Liver (tissue), 9 donors: ENCODE results near the gene GTF2E1. TPM values are rescaled to one million over a fixed set of nuclear protein-coding genes. Genes with fewer than 3 reads are reported as not detected.
A peak's percentile ranks its signal among the peaks of the same experiment; 100 is the strongest.

ENCODE experiments used
- DNase-seq: peaks from one replicate; pipeline ENCODE4 v3.0.0-alpha.2; 2017; ENCODE audit warnings: low spot score
- H3K27ac ChIP-seq, 2 donors: one replicate each; pipeline ENCODE4 v1.7.0; 2013; ENCODE audit warnings: inconsistent platforms in 2 of 2, low read length in 2 of 2, control low read depth in 1 of 2, low read depth in 1 of 2, mild to moderate bottlenecking in 1 of 2
- H3K27me3 ChIP-seq, 4 donors: one replicate each; pipeline versions ENCODE4 v1.6.1 to v1.7.0; 2013; ENCODE audit warnings: low read length in 3 of 4, inconsistent platforms in 1 of 4, mild to moderate bottlenecking in 1 of 4, moderate library complexity in 1 of 4; ENCODE audit not compliant: control insufficient read depth in 4 of 4, insufficient read depth in 4 of 4
- H3K36me3 ChIP-seq, 4 donors: one replicate each; pipeline versions ENCODE4 v1.6.1 to v1.7.0; 2013; ENCODE audit warnings: low read length in 3 of 4, mild to moderate bottlenecking in 3 of 4, low read depth in 1 of 4, moderate library complexity in 1 of 4; ENCODE audit not compliant: control insufficient read depth in 4 of 4, insufficient read depth in 3 of 4
- H3K4me1 ChIP-seq, 4 donors: one replicate each; pipeline versions ENCODE4 v1.6.1 to v1.7.0; 2013; ENCODE audit warnings: low read length in 3 of 4, mild to moderate bottlenecking in 3 of 4, moderate library complexity in 1 of 4; ENCODE audit not compliant: control insufficient read depth in 4 of 4, insufficient read depth in 4 of 4
- H3K4me3 ChIP-seq, 3 donors: one replicate each; pipeline versions ENCODE4 v1.6.1 to v1.7.0; 2013; ENCODE audit warnings: low read length in 3 of 3, control low read depth in 1 of 3, low read depth in 1 of 3, mild to moderate bottlenecking in 1 of 3
- H3K9ac ChIP-seq, 2 donors: one replicate each; pipeline ENCODE4 v1.7.0; 2013; ENCODE audit warnings: low read length in 2 of 2, mild to moderate bottlenecking in 2 of 2, moderate library complexity in 2 of 2, control low read depth in 1 of 2, low read depth in 1 of 2
- H3K9me3 ChIP-seq, 4 donors: one replicate each; pipeline versions ENCODE4 v1.6.1 to v1.7.0; 2013; ENCODE audit warnings: low read length in 3 of 4; ENCODE audit not compliant: control insufficient read depth in 4 of 4
- CTCF ChIP-seq: fragments of 150-350 bp; IDR thresholded peaks from 2 replicates; pipeline ENCODE4 v1.5.1; 2017; ENCODE audit warnings: improper control_type of control experiment, low read depth, low read length; ENCODE audit not compliant: missing input control
- EGR1 ChIP-seq, 2 donors: IDR thresholded peaks; 2 replicates each; pipeline ENCODE4 v1.6.1; 2016 to 2018; ENCODE audit warnings: antibody characterized with exemption in 2 of 2, low read depth in 2 of 2
- FOXA1 ChIP-seq: IDR thresholded peaks from 2 replicates; pipeline ENCODE4 v1.6.1; 2016; ENCODE audit warnings: antibody characterized with exemption
- FOXA2 ChIP-seq: IDR thresholded peaks from 2 replicates; pipeline ENCODE4 v1.6.1; 2016; ENCODE audit warnings: antibody characterized with exemption
- GABPA ChIP-seq, 2 donors: IDR thresholded peaks in 1 of 2; conservative IDR thresholded peaks in 1 of 2; 2 replicates each; pipeline ENCODE4 v1.6.1; 2016; ENCODE audit warnings: antibody characterized with exemption in 2 of 2, mild to moderate bottlenecking in 1 of 2, moderate library complexity in 1 of 2
- HNF4A ChIP-seq, 2 donors: conservative IDR thresholded peaks; 2 replicates each; pipeline ENCODE4 v1.6.1; 2016; ENCODE audit warnings: antibody characterized with exemption in 2 of 2, mild to moderate bottlenecking in 2 of 2
- HNF4G ChIP-seq: IDR thresholded peaks from 2 replicates; pipeline ENCODE4 v1.6.1; 2016; ENCODE audit warnings: antibody characterized with exemption
- JUND ChIP-seq, 2 donors: IDR thresholded peaks; 2 replicates each; pipeline ENCODE4 v1.6.1; 2016; ENCODE audit warnings: antibody characterized with exemption in 2 of 2
- MAX ChIP-seq: IDR thresholded peaks from 2 replicates; pipeline ENCODE4 v1.6.1; 2016; ENCODE audit warnings: antibody characterized with exemption
- NR2F2 ChIP-seq: IDR thresholded peaks from 2 replicates; pipeline ENCODE4 v1.6.1; 2016; ENCODE audit warnings: antibody characterized with exemption
- RAD21 ChIP-seq, 2 donors: IDR thresholded peaks; 2 replicates each; pipeline ENCODE4 v1.6.1; 2016; ENCODE audit warnings: antibody characterized with exemption in 2 of 2, mild to moderate bottlenecking in 2 of 2
- RXRA ChIP-seq, 2 donors: IDR thresholded peaks; 2 replicates each; pipeline ENCODE4 v1.6.1; 2017 to 2018; ENCODE audit warnings: antibody characterized with exemption in 2 of 2, mild to moderate bottlenecking in 1 of 2
- SP1 ChIP-seq: IDR thresholded peaks from 2 replicates; pipeline ENCODE4 v1.6.1; 2018; ENCODE audit warnings: antibody characterized with exemption, mild to moderate bottlenecking
- TAF1 ChIP-seq: conservative IDR thresholded peaks from 2 replicates; pipeline ENCODE4 v1.6.1; 2016; ENCODE audit warnings: antibody characterized with exemption, mild to moderate bottlenecking
- YY1 ChIP-seq: IDR thresholded peaks from 2 replicates; pipeline ENCODE4 v1.6.1; 2016; ENCODE audit warnings: antibody characterized with exemption, mild to moderate bottlenecking
- ZBTB33 ChIP-seq: IDR thresholded peaks from 2 replicates; pipeline ENCODE4 v1.6.1; 2016; ENCODE audit warnings: antibody characterized with exemption
- WGBS: extraction: QIAGEN DNeasy Blood & Tissue Kit; methylation state at CpG from one replicate; pipeline ENCODE4 v1.1.7; 2013; 5-methylcytosine and 5-hydroxymethylcytosine counted together
- polyA plus RNA-seq, 2 donors: library from polyadenylated mRNA; stranded (reverse) in 1 of 2; unstranded in 1 of 2; fragments of 200-250 nt in 1 of 2; fragments of >200 nt in 1 of 2; fragmentation: Nextera tagmentation in 1 of 2; extraction: Ambion mirVana in 1 of 2; gene quantifications; one replicate each; pipeline versions ENCODE4 v1.2.1 to v1.2.3, GENCODE V29; 2013 to 2015
- total RNA-seq, 2 donors: library from RNA; depleted of rRNA; stranded (reverse); fragments of >200 nt; gene quantifications; one replicate each; pipeline ENCODE4 v1.2.3, GENCODE V29; 2014
- TF ChIP-seq, protein P1 (sequence below): IDR thresholded peaks from 2 replicates; pipeline ENCODE4 v1.6.1; 2016; ENCODE audit warnings: antibody characterized with exemption
- TF ChIP-seq, protein P2 (sequence below): IDR thresholded peaks from 2 replicates; pipeline ENCODE4 v1.6.1; 2016; ENCODE audit warnings: antibody characterized with exemption, mild to moderate bottlenecking
- donor health status: healthy.
- donor health status: healthy.
- donor health status: healthy.
- donor health status: healthy.
- donor health status: healthy.

The GTF2E1 gene
- total RNA-seq (1 to 10 TPM; 5.4 to 9.5 TPM), polyA plus RNA-seq (1 to 10 TPM; 2.3 TPM)

GRCh38 chr3:120742198-120742848 lies at the start of gene GTF2E1, which contains the start of gene RABL3:
TSS of gene GTF2E1 (plus strand) at chr3:120742744. CDS start at chr3:120750553, 7,809 bp downstream.
TSS of gene RABL3 (minus strand) at chr3:120742516. CDS start at chr3:120742507, 9 bp downstream.
- Histone ChIP-seq H3K9me3 (no peaks in the 10 kb centered on the region), H3K36me3 (peaks cover 0 to 4% (median 0%) of the 10 kb centered on the region in 4 donors), H3K27me3 (no peaks in the 10 kb centered on the region), H3K27ac (peak within 1 kb of the TSS; percentile 89 to 95), H3K4me3 (peak within 1 kb of the TSS; percentile 88 to 91 (median 89)), H3K9ac (peak within 1 kb of the TSS; percentile 64 to 91), H3K4me1 (peaks cover 2 to 16% (median 14%) of the 10 kb centered on the region in 4 donors)
- WGBS: under 1% methylated on average over 39 of the region's 39 CpGs
- no peak for TF ChIP-seq ZBTB33
- peak; percentile 80 for TF ChIP-seq NR2F2
- peak; percentile 99 for TF ChIP-seq YY1
- no peak for TF ChIP-seq FOXA2
- no peak for TF ChIP-seq EGR1 (IDR thresholded peaks at IDR 0.05; ENCODE audit: low read depth in 2 of 2)
- TF ChIP-seq CTCF: no peak
- TF ChIP-seq, protein P1, sequence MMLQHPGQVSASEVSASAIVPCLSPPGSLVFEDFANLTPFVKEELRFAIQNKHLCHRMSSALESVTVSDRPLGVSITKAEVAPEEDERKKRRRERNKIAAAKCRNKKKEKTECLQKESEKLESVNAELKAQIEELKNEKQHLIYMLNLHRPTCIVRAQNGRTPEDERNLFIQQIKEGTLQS: peak; percentile 13
- no peak for TF ChIP-seq FOXA1
- peak; percentile 56 to 63 for TF ChIP-seq RXRA (IDR thresholded peaks at IDR 0.05)
- TF ChIP-seq MAX: peak; percentile 82
- TF ChIP-seq, protein P2, sequence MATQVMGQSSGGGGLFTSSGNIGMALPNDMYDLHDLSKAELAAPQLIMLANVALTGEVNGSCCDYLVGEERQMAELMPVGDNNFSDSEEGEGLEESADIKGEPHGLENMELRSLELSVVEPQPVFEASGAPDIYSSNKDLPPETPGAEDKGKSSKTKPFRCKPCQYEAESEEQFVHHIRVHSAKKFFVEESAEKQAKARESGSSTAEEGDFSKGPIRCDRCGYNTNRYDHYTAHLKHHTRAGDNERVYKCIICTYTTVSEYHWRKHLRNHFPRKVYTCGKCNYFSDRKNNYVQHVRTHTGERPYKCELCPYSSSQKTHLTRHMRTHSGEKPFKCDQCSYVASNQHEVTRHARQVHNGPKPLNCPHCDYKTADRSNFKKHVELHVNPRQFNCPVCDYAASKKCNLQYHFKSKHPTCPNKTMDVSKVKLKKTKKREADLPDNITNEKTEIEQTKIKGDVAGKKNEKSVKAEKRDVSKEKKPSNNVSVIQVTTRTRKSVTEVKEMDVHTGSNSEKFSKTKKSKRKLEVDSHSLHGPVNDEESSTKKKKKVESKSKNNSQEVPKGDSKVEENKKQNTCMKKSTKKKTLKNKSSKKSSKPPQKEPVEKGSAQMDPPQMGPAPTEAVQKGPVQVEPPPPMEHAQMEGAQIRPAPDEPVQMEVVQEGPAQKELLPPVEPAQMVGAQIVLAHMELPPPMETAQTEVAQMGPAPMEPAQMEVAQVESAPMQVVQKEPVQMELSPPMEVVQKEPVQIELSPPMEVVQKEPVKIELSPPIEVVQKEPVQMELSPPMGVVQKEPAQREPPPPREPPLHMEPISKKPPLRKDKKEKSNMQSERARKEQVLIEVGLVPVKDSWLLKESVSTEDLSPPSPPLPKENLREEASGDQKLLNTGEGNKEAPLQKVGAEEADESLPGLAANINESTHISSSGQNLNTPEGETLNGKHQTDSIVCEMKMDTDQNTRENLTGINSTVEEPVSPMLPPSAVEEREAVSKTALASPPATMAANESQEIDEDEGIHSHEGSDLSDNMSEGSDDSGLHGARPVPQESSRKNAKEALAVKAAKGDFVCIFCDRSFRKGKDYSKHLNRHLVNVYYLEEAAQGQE: peak; percentile 59
- TF ChIP-seq JUND (IDR thresholded peaks at IDR 0.05): peak in 1 of 2 donors; percentile 32
- TF ChIP-seq TAF1: peak; percentile 82
- TF ChIP-seq HNF4G: peak; percentile 42
- peak; percentile 43 to 55 for TF ChIP-seq RAD21 (IDR thresholded peaks at IDR 0.05)
- peak; percentile 64 to 73 for TF ChIP-seq HNF4A (conservative IDR thresholded peaks at IDR 0.05)
- peak in 1 of 2 donors; percentile 76 for TF ChIP-seq GABPA (IDR thresholded peaks at IDR 0.05 in 1 of 2, conservative IDR thresholded peaks at IDR 0.05 in 1 of 2)
- peak; percentile 94 for TF ChIP-seq SP1
- DNase-seq: peak; percentile 97
